Activated T-helper 1 cell treated with anti-CD3 and anti-CD28 coated beads, Interleukin-12 subunit alpha, Interleukin-12 subunit beta, Interleukin-2, Interleukin-4 antibody, amounts not matched to agents 30 ng/mL and 10 ng/mL and 1 ng/mL, durations not matched to agents 14 hours and 24 hours and 36 hours (primary cell): Measurements from ENCODE around the gene TCAP. TPM values are rescaled to one million over a fixed set of nuclear protein-coding genes. Genes with fewer than 3 reads are reported as not detected.

Experiments used
- DNase-seq: peaks from one replicate; pipeline ENCODE4 v3.0.0; 2021; ENCODE audit warnings: low spot score
- H3K27ac Mint-ChIP-seq: one replicate; pipeline ENCODE4 v1.8.0; 2021; ENCODE audit warnings: mild to moderate bottlenecking, mixed read lengths
- H3K27me3 Mint-ChIP-seq: one replicate; pipeline ENCODE4 v1.8.0; 2022; ENCODE audit warnings: mild to moderate bottlenecking, moderate library complexity, mixed read lengths; ENCODE audit not compliant: insufficient read depth
- H3K36me3 Mint-ChIP-seq: one replicate; pipeline ENCODE4 v1.8.0; 2021; ENCODE audit warnings: low read depth, mixed read lengths
- H3K4me1 Mint-ChIP-seq: one replicate; pipeline ENCODE4 v1.8.0; 2021; ENCODE audit warnings: low read depth, mixed read lengths
- H3K4me3 Mint-ChIP-seq: one replicate; pipeline ENCODE4 v1.8.0; 2021; ENCODE audit warnings: mild to moderate bottlenecking, moderate library complexity, mixed read lengths
- H3K9me3 Mint-ChIP-seq: one replicate; pipeline ENCODE4 v1.8.0; 2021; ENCODE audit warnings: mixed read lengths
- intact Hi-C: fragments of 100-400 bp; cut with micrococcal nuclease; formaldehyde crosslinking; loops from one replicate; pipeline ENCODE4 v1.15.1; 2024
- total RNA-seq: library from RNA; stranded (reverse); gene quantifications from 2 replicates; pipeline ENCODE4 v1.2.3, GENCODE V29; 2022

Gene TCAP
- total RNA-seq, 1 donor from 2014 or later = 1.4 TPM

DNA sequence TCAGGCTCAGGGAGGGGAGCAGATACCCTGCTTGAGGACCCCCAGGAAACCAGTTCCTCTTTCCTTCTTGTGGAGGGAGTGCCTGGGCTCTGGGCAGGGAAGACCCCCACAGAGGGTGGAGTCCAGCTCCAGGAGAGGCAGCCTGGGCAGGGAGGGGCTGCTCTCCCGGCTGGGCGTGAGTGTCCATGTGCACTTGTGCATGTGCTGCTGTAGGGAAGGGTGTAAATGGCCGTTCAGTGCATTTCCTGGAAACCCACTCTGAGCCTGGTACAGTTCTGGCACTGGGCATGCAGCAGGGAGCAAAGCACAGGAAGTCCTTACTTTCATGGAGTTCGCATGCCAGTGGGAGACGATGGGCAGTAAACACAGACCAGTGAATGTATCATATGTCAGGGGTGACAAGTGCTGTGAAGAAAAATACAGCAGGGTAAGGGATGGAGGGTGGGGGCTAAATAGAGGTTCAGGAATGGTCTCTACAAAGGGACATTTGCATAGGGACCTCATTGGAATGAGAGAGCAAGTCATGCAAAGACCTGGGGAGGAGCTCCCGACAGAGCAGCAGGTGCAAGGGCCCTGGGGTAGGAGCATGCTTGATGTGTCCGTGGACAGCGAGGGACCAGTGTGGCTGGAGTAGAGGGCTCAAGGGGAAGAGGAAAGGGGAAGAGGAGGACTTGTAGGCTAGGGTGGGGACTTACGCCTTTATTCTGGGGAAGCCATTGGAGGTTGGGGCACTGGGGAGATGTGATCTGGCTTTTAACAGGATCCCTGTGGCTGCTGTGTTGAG is 22.7 kb upstream of the TCAP start:
- no peaks in the 10 kb centered on the region for H3K27me3 Mint-ChIP-seq
- DNase-seq = no peak
- H3K9me3 Mint-ChIP-seq = no peaks in the 10 kb centered on the region
- peaks cover 14% of the 10 kb centered on the region for H3K36me3 Mint-ChIP-seq
- no peak overlapping the region for H3K4me3 Mint-ChIP-seq
- H3K27ac Mint-ChIP-seq = no peak overlapping the region
- intact Hi-C loops = no loop called here
- peaks cover 63% of the 10 kb centered on the region for H3K4me1 Mint-ChIP-seq

DNA sequence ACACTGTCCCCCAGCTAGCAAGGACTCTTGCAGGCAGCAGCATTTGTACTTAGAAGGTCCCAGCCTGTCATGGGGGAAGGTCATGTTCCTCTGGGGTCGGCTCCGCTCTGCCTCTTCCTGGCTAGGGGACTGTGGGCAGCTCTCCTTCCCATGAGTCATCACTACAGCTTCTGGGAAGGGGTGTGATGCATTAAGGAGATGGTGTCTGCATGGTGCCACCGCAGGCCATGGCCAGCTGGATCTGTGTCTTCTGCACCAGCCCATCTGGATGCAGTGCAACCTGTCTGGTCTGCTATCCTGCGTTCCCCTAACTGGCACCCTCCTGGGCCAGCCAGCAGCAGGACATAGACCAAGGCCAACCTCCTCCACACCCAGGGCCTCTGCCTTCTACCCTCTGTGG is 21.9 kb upstream of the TCAP start:
- peaks cover 55% of the 10 kb centered on the region for H3K4me1 Mint-ChIP-seq

DNA sequence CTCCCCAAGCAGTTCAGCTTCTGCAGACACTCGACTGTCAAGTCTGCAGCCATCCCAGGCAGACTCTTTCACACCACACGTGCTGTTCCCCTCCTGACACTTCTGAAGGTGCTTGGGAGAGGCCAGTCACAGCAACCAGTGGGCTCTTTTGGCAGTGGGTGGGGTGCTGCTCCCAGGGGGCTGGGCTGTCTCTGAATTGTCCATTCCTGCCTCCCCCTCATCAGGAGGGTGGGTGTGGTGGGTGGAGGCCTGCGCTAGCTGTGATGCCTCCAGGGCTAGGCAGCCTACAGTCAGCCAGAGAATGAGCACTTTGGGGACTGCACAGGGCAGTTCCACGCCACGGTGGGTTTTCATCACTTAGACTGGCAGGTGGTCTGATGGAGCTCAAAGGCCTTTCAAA is 17.9 kb upstream of the TCAP start:
- intact Hi-C loops = no loop called here
- no peak for DNase-seq
- no peak overlapping the region for H3K27ac Mint-ChIP-seq
- no peaks in the 10 kb centered on the region for H3K9me3 Mint-ChIP-seq
- no peaks in the 10 kb centered on the region for H3K27me3 Mint-ChIP-seq
- no peak overlapping the region for H3K4me3 Mint-ChIP-seq
- H3K36me3 Mint-ChIP-seq = peaks cover 8% of the 10 kb centered on the region
- peaks cover 28% of the 10 kb centered on the region for H3K4me1 Mint-ChIP-seq

More for the DNA sequence above, 21.9 kb upstream of the TCAP start:
- no peak overlapping the region for H3K4me3 Mint-ChIP-seq
- no peak overlapping the region for H3K27ac Mint-ChIP-seq
- no peak for DNase-seq
- intact Hi-C loops = no loop called here
- H3K27me3 Mint-ChIP-seq = no peaks in the 10 kb centered on the region
- no peaks in the 10 kb centered on the region for H3K9me3 Mint-ChIP-seq
- H3K36me3 Mint-ChIP-seq = peaks cover 11% of the 10 kb centered on the region

DNA sequence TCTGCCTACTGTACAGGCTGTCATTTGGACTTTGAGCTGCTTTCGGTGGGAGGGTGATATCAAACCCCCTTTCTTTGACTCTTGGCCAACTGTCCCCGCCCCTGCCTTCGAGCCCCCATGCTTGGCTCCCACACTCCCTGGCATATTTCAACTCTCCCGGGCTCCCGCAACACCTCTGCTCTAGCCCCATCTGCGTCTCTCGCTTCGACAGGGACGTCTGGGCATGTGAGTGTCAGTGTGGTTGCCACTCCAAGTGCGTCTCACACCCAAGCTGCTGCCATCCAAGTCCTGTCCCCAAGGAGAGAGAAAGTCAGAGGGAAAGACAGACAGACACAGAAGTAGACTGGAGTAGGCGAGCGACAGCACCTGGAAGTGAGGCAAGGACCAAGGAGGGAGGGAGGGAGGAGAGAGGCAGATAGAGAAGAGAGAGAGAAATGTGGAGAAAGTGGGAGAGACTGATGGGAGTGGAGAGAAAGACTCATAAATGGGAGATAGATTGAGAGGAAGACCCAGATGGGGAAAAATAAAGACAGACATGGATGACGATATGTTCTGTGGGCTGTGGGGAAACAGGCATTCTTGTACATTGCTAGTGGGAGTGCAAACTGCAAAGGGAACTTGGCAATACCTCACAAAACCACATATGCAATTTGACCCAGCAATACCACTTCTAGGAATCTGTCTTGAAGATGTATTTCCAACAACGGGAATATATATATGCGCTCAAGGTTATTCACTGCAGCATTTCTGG is 16.4 kb upstream of the TCAP start:
- Mint-ChIP-seq H3K27me3 (no peaks in the 10 kb centered on the region), H3K4me3 (no peak overlapping the region), H3K4me1 (peaks cover 13% of the 10 kb centered on the region), H3K9me3 (no peaks in the 10 kb centered on the region), H3K36me3 (peaks cover 7% of the 10 kb centered on the region), H3K27ac (no peak overlapping the region)
- intact Hi-C loops = no loop called here
- DNase-seq = no peak

DNA sequence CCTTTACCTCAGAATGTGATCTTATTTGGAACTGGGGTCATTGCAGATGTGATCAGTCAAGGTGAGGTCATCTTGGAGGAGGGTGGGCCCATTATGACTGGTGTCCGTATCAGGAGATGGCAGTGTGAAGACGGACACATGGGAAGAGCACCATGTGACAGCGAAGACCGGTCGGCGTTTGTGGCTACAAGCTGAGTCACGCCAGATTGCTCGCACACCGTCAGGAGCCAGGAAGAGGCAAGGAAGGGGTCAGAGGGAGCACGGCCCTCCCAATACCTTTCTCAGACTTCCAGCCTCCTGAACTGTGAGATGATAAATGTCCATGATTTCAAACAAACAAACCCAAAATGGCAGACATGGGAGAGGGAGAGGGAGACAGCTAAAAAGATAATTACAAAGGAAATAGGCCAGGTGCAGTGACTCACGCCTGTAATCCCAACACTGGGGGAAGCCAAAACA is 15.0 kb upstream of the TCAP start:
- Mint-ChIP-seq H3K9me3 (no peaks in the 10 kb centered on the region), H3K27ac (no peak overlapping the region)

DNA sequence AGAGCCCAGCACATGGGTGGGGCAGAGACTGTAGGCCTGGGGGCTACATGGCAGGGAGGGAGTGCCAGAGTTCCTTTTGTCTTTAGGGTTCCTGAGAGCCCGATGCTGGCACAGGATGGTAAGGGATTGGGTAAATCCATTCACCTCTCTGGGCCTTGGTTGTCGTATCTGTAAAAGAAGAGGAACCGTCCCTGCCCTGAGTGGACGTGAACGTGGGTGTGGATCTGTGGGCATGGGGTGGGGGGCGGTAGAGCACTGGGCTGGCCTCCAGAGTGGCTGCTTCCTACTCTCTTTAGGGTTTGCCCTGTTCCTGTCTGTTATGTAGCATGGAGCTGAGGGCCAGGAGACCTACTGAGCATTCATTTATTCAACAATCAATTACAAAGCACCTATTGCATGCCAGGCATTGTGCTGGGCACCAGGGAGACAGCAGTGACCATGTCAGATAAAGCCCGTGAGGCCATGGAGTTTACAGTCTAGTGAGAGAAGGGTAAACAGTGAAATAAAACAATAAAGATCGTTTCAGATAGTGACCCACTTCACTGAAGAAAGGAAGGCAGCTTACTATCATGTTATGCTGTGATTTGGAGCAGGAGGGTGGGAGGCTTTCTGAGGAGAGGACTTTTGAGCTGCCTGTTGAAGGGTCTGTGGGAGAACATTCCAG is 13.1 kb upstream of the TCAP start:
- H3K27me3 Mint-ChIP-seq = no peaks in the 10 kb centered on the region

More for the DNA sequence above, 15.0 kb upstream of the TCAP start:
- no peaks in the 10 kb centered on the region for H3K4me1 Mint-ChIP-seq
- H3K4me3 Mint-ChIP-seq = no peak overlapping the region
- peaks cover 4% of the 10 kb centered on the region for H3K36me3 Mint-ChIP-seq
- no peaks in the 10 kb centered on the region for H3K27me3 Mint-ChIP-seq
- intact Hi-C loops = no loop called here
- DNase-seq = no peak

DNA sequence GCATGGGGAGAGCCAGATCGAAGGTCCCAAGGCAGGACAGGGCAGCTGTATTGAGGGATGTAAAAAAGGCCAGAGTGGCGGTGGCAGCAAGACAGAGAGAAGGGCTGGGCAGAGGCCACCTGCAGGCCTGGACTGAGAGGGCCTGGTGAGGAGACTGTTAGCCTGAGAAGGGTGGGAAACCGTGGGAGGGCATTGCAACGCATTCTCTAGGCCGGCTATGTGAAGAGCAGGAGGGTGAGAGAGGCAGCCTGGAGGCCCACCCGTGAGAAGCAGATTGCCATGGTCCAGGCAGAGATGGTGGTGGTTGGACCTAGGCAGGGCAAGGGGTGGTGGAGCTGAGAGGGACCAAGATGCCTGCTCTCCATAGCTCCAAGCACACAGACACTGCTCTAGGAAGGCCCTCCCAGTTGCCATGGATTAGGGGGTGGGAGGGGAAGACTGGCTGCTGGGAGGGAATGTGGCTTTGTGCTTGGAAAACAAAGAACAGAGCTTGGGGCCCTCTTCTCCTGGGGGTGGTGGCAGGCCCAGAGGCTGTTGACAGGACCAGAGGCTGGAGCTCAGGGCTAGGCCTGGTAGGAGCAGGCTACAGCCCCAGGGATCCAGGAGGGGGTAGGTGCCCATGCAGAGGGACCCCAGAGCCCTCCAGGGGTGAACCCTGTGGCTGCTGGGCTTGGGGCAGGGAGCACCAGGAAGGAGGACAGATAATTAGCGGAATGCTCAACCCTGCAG is 12.4 kb upstream of the TCAP start:
- no peaks in the 10 kb centered on the region for H3K9me3 Mint-ChIP-seq
- H3K27me3 Mint-ChIP-seq = no peaks in the 10 kb centered on the region
- H3K36me3 Mint-ChIP-seq = peaks cover 6% of the 10 kb centered on the region
- no peak overlapping the region for H3K4me3 Mint-ChIP-seq
- H3K4me1 Mint-ChIP-seq = no peaks in the 10 kb centered on the region
- no peak for DNase-seq
- intact Hi-C loops = loop anchor here (1.0 kb wide), 1 partner anchor 30 kb away; no protein-coding TSS in a partner anchor
- H3K27ac Mint-ChIP-seq = no peak overlapping the region

More for the DNA sequence above, 13.1 kb upstream of the TCAP start:
- Mint-ChIP-seq H3K27ac (no peak overlapping the region), H3K4me1 (no peaks in the 10 kb centered on the region), H3K4me3 (no peak overlapping the region), H3K36me3 (peaks cover 6% of the 10 kb centered on the region), H3K9me3 (no peaks in the 10 kb centered on the region)
- DNase-seq = no peak
- intact Hi-C loops = no loop called here

DNA sequence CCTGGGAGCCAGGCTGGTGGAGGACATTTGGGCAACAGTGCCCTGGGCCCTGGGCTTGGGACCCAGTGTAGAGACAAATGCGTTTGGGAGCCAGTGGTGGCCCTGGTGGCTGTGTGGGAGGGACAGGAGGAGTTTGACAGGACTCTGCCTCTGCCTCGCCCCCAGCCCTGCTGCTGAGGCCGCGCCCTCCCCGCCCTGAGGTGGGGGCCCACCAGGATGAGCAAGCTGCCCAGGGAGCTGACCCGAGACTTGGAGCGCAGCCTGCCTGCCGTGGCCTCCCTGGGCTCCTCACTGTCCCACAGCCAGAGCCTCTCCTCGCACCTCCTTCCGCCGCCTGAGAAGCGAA is 11.9 kb upstream of the TCAP start:
- H3K27ac Mint-ChIP-seq = no peak overlapping the region
- H3K36me3 Mint-ChIP-seq = peaks cover 10% of the 10 kb centered on the region
- intact Hi-C loops = loop anchor here (1.0 kb wide), 1 partner anchor 31 kb away; no protein-coding TSS in a partner anchor
- H3K9me3 Mint-ChIP-seq = no peaks in the 10 kb centered on the region
- no peak for DNase-seq
- H3K4me3 Mint-ChIP-seq = no peak overlapping the region
- no peaks in the 10 kb centered on the region for H3K27me3 Mint-ChIP-seq
- H3K4me1 Mint-ChIP-seq = no peaks in the 10 kb centered on the region

DNA sequence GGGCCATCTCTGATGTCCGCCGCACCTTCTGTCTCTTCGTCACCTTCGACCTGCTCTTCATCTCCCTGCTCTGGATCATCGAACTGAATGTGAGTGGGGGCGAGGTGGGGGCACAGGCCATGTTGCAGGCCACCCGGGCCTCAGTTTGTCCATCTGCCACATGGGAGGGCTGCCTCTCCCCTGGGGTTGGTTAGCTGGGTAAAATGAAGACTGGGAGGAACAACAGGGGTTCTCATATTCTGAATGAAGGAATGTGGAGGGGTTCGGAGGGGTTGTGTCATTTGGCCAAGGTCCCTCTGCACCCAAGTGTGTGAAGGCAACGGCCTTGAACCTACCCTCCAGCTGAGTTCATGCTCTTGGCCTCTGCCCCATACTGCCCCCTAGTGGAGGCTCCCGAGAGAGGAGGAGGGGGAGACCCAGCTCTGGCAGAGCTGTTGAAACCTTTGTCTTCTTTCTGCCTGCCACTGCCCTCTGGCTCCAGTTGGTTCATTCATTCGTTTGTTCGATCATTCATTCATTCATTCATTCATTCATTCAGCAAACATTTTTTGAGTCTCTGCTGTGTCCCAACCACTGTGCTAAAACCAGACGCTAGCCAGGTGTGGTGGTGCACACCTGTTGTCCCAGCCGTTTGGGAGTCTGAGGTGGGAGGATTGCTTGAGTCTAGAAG is 11.4 kb upstream of the TCAP start:
- H3K36me3 Mint-ChIP-seq = peaks cover 10% of the 10 kb centered on the region
- no peak overlapping the region for H3K27ac Mint-ChIP-seq
- intact Hi-C loops = loop anchor here (1.0 kb wide), 1 partner anchor 31 kb away; no protein-coding TSS in a partner anchor
- no peaks in the 10 kb centered on the region for H3K4me1 Mint-ChIP-seq
- H3K27me3 Mint-ChIP-seq = no peaks in the 10 kb centered on the region
- no peak overlapping the region for H3K4me3 Mint-ChIP-seq
- peak; percentile 59 for DNase-seq
- H3K9me3 Mint-ChIP-seq = no peaks in the 10 kb centered on the region

DNA sequence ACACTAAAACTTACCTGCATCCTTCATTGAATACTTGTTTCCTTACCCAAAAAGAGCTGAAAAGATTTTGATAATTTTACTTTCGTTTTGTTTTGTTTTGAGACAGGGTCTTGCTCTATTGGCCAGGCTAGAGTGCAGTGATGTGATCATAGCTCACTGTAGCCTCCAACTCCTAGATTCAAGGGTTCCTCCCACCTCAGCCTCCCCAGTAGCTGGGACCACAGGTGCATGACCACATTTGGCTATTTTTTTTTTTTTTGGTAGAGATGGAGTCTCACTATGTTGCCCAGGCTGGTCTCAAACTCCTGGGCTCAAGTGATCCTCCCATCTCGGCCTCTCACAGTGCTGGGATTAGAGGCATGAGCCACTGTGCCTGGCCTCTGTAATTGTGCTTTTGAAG is 10.0 kb upstream of the TCAP start:
- intact Hi-C loops = no loop called here
- Mint-ChIP-seq H3K9me3 (no peaks in the 10 kb centered on the region), H3K27ac (no peak overlapping the region), H3K27me3 (no peaks in the 10 kb centered on the region), H3K4me1 (no peaks in the 10 kb centered on the region), H3K4me3 (no peak overlapping the region), H3K36me3 (peaks cover 8% of the 10 kb centered on the region)
- DNase-seq = no peak

DNA sequence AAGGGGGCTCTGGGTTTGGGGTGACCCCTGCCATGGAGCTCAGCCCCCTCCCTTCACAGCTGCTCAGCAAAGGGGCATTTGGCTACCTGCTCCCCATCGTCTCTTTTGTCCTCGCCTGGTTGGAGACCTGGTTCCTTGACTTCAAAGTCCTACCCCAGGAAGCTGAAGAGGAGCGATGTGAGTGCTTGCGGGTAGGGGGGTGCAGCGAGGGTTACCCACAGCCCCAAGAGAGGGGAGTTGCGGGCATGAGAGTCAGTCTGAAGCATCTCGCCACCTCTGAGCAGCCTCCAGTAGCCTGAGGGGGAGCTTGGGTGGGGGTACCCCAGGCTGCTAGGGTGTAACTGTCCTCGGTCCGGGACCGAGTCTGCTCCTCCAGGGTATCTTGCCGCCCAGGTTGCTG is 6.8 kb upstream of the TCAP start:
- no peaks in the 10 kb centered on the region for H3K4me1 Mint-ChIP-seq
- no peaks in the 10 kb centered on the region for H3K27me3 Mint-ChIP-seq
- H3K36me3 Mint-ChIP-seq = peaks cover 14% of the 10 kb centered on the region
- H3K27ac Mint-ChIP-seq = no peak overlapping the region
- no peak for DNase-seq
- no peaks in the 10 kb centered on the region for H3K9me3 Mint-ChIP-seq
- intact Hi-C loops = no loop called here
- H3K4me3 Mint-ChIP-seq = no peak overlapping the region

DNA sequence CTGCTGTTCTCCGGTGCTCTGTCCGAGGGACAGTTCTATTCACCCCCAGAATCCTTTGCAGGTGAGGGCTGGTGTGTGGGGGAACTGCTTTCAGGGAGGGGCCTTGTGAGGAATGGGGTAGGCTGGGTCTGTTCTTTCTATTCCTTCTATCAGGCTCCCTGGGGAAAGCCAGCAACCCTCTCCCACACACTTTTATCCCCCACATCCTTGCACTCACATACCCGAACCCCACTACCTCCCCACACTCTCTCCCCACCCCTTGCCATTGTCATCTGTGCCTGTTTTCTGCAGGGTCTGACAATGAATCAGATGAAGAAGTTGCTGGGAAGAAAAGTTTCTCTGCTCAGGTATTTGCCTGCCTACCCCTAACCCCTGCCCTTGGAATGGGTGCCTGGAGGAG is 6.4 kb upstream of the TCAP start:
- no peak for DNase-seq
- H3K27ac Mint-ChIP-seq = no peak overlapping the region
- H3K36me3 Mint-ChIP-seq = peaks cover 14% of the 10 kb centered on the region
- intact Hi-C loops = no loop called here
- H3K4me1 Mint-ChIP-seq = no peaks in the 10 kb centered on the region
- no peaks in the 10 kb centered on the region for H3K9me3 Mint-ChIP-seq
- no peaks in the 10 kb centered on the region for H3K27me3 Mint-ChIP-seq
- no peak overlapping the region for H3K4me3 Mint-ChIP-seq
